Renal cortex interstitium (tissue), 3 donors: Measurements from ENCODE around the gene SLC6A16. TPM values are rescaled to one million over a fixed set of nuclear protein-coding genes. Genes with fewer than 3 reads are reported as not detected.

Source experiments
- polyA plus RNA-seq, 3 donors: library from polyadenylated mRNA; unstranded; fragments of 120-200 nt; gene quantifications; one replicate each; pipeline ENCODE4 v1.2.1, GENCODE V29; 2013; ENCODE audit not compliant: insufficient read length in 3 of 3

Gene SLC6A16
- polyA plus RNA-seq, 3 donors, result 2.5 to 5.3 (median 3.1) TPM

Other genes starting within 250 kb of the SLC6A16 start
- 100 to 1,000 TPM; 299 to 461 (median 336) TPM for gene SNRNP70, start 239.7 kb downstream of the SLC6A16 start, polyA plus RNA-seq
- gene LIN7B, start 210.8 kb downstream of the SLC6A16 start, polyA plus RNA-seq, result 1 to 10 TPM; 6.8 to 8.7 (median 8.4) TPM
- gene C19orf73, start 206.0 kb downstream of the SLC6A16 start, polyA plus RNA-seq, result under 1 TPM; 0.62 to 0.99 (median 0.97) TPM
- gene PPFIA3, start 205.6 kb downstream of the SLC6A16 start, polyA plus RNA-seq, result 1 to 10 TPM; 4.7 to 8.4 (median 6.1) TPM
- gene HRC, start 169.8 kb downstream of the SLC6A16 start, polyA plus RNA-seq, result 10 to 100 TPM; 29.2 to 38.1 (median 36.2) TPM
- gene TRPM4, start 167.4 kb downstream of the SLC6A16 start, polyA plus RNA-seq, result 10 to 100 TPM; 29.3 to 51.3 (median 32.8) TPM
- gene CD37, start 10.2 kb upstream of the SLC6A16 start, polyA plus RNA-seq, result 10 to 100 TPM; 34.0 to 49.0 (median 34.6) TPM
- 100 to 1,000 TPM in 1 of 3 donors, 10 to 100 TPM in 2; 88.2 to 114 (median 93.0) TPM for gene TEAD2, start 37.2 kb upstream of the SLC6A16 start, polyA plus RNA-seq
- gene DKKL1, start 38.7 kb upstream of the SLC6A16 start, polyA plus RNA-seq, result 1 to 10 TPM; 4.0 to 6.4 (median 5.1) TPM
- gene KASH5, start 63.1 kb upstream of the SLC6A16 start, polyA plus RNA-seq, result under 1 TPM; 0.14 to 0.57 (median 0.45) TPM
- gene PTH2, start 98.2 kb upstream of the SLC6A16 start, polyA plus RNA-seq, result not detected
- not detected for gene GFY, start 100.2 kb upstream of the SLC6A16 start, polyA plus RNA-seq
- gene SLC17A7, start 116.3 kb upstream of the SLC6A16 start, polyA plus RNA-seq, result under 1 TPM; 0.19 to 0.47 (median 0.33) TPM
- 100 to 1,000 TPM in 1 of 3 donors, 10 to 100 TPM in 2; 85.0 to 102 (median 91.3) TPM for gene PIH1D1, start 126.6 kb upstream of the SLC6A16 start, polyA plus RNA-seq
- 10 to 100 TPM; 14.4 to 27.7 (median 26.4) TPM for gene ALDH16A1, start 128.0 kb upstream of the SLC6A16 start, polyA plus RNA-seq
- gene FLT3LG, start 149.0 kb upstream of the SLC6A16 start, polyA plus RNA-seq, result 1 to 10 TPM; 2.5 to 4.4 (median 3.2) TPM
- gene RPL13A, start 162.4 kb upstream of the SLC6A16 start, polyA plus RNA-seq, result 1,000 to 10,000 TPM; 2,269 to 2,915 (median 2,804) TPM
- 1,000 to 10,000 TPM; 2,058 to 2,977 (median 2,724) TPM for gene RPS11, start 171.2 kb upstream of the SLC6A16 start, polyA plus RNA-seq
- 100 to 1,000 TPM; 225 to 312 (median 227) TPM for gene FCGRT, start 187.5 kb upstream of the SLC6A16 start, polyA plus RNA-seq
- 10 to 100 TPM; 13.1 to 24.6 (median 23.3) TPM for gene RCN3, start 202.8 kb upstream of the SLC6A16 start, polyA plus RNA-seq